HEK293 (cell line): ENCODE results near the gene ANXA2.
"Not testable (repeated sequence)": the region's sequence is repeated elsewhere in the genome, so short reads cannot be mapped to it uniquely, and the experiment has no call there.

Experiments
- CTCF ChIA-PET: fragments of 350-600 bp; formaldehyde crosslinking; extraction: SDS; loops from one replicate; lab custom pipeline; 2021; ENCODE audit warnings: antibody characterized with exemption; lab: Yijun Ruan, JAX
- POLR2A ChIA-PET: fragments of 300-600 bp; formaldehyde crosslinking; extraction: SDS; loops from one replicate; lab custom pipeline; 2020; ENCODE audit warnings: antibody characterized with exemption, inconsistent platforms; lab: Yijun Ruan, JAX
- H3K27ac ChIP-seq: fragments of 200-500 bp; sonication (Bioruptor generic); 2 replicates; pipeline ENCODE4 v1.5.1; 2014; ENCODE audit warnings: low read depth, low read length, control low read depth, inconsistent platforms; ENCODE audit errors: extremely low read depth
- H3K36me3 ChIP-seq, 2 experiments: fragments of 200-500 bp in 1 of 2; sonication (Bioruptor generic) in 1 of 2; 1 replicate in 1 of 2; 2 replicates in 1 of 2; pipeline ENCODE4 v1.5.1; 2014 to 2017; ENCODE audit warnings: inconsistent platforms in 2 of 2, low read length in 2 of 2; ENCODE audit not compliant: control insufficient read depth in 2 of 2, insufficient read depth in 1 of 2
- H3K4me1 ChIP-seq: fragments of 200-500 bp; sonication (Bioruptor generic); 2 replicates; pipeline ENCODE4 v1.5.1; 2014; ENCODE audit warnings: mild to moderate bottlenecking, low read length, inconsistent platforms; ENCODE audit not compliant: control insufficient read depth, insufficient read depth
- H3K4me3 ChIP-seq: 2 replicates; pipeline ENCODE4 v1.5.1; 2011; ENCODE audit warnings: low read depth, mild to moderate bottlenecking, control low read depth, low read length, moderate library complexity
- H3K9me3 ChIP-seq: fragments of 200-500 bp; sonication (Bioruptor generic); 2 replicates; pipeline ENCODE4 v1.5.1; 2014; ENCODE audit warnings: low read depth, low read length, inconsistent platforms; ENCODE audit not compliant: control insufficient read depth, insufficient read depth
- AEBP2 ChIP-seq: fragments of 450-650 bp; formaldehyde crosslinking; IDR thresholded peaks from 2 replicates; pipeline ENCODE4 v1.5.1; 2016; ENCODE audit warnings: missing biosample characterization, missing genetic modification characterization, borderline replicate concordance
- CTCF ChIP-seq: fragments of 450-650 bp; formaldehyde crosslinking; IDR thresholded peaks from 2 replicates; pipeline ENCODE4 v1.5.1; 2016; ENCODE audit warnings: missing biosample characterization, missing genetic modification characterization
- GLIS1 ChIP-seq: fragments of 450-650 bp; formaldehyde crosslinking; IDR thresholded peaks from 2 replicates; pipeline ENCODE4 v1.5.1; 2016; ENCODE audit warnings: missing biosample characterization, missing genetic modification characterization
- KLF1 ChIP-seq: fragments of 450-650 bp; formaldehyde crosslinking; IDR thresholded peaks from 2 replicates; pipeline ENCODE4 v1.5.1; 2016; ENCODE audit warnings: missing biosample characterization, missing genetic modification characterization
- MEIS1 ChIP-seq: sonication (generic); formaldehyde crosslinking; IDR thresholded peaks from 2 replicates; pipeline ENCODE4 v1.8.1; 2022; ENCODE audit warnings: missing genetic modification reagents, mild to moderate bottlenecking, borderline replicate concordance
- OSR2 ChIP-seq: fragments of 450-650 bp; formaldehyde crosslinking; IDR thresholded peaks from 2 replicates; pipeline ENCODE4 v1.5.1; 2016; ENCODE audit warnings: missing biosample characterization, missing genetic modification characterization
- PRDM6 ChIP-seq: fragments of 450-650 bp; formaldehyde crosslinking; IDR thresholded peaks from 2 replicates; pipeline ENCODE4 v1.5.1; 2017; ENCODE audit warnings: missing biosample characterization, missing genetic modification characterization
- ZBTB1 ChIP-seq: fragments of 450-650 bp; formaldehyde crosslinking; IDR thresholded peaks from 2 replicates; pipeline ENCODE4 v1.5.1; 2016; ENCODE audit warnings: missing biosample characterization, missing genetic modification characterization
- ZBTB44 ChIP-seq: fragments of 450-650 bp; IDR thresholded peaks from 2 replicates; pipeline ENCODE4 v1.5.1; 2018; ENCODE audit warnings: missing biosample characterization, mild to moderate bottlenecking, missing genetic modification characterization
- ZNF133 ChIP-seq: fragments of 450-650 bp; formaldehyde crosslinking; IDR thresholded peaks from 2 replicates; pipeline ENCODE4 v1.5.1; 2016; ENCODE audit warnings: missing biosample characterization, missing genetic modification characterization
- ZNF2 ChIP-seq: fragments of 450-650 bp; formaldehyde crosslinking; IDR thresholded peaks from 2 replicates; pipeline ENCODE4 v1.5.1; 2016; ENCODE audit warnings: missing biosample characterization, missing genetic modification characterization
- ZNF214 ChIP-seq: fragments of 450-650 bp; formaldehyde crosslinking; IDR thresholded peaks from 2 replicates; pipeline ENCODE4 v1.5.1; 2017; ENCODE audit warnings: missing biosample characterization, mild to moderate bottlenecking, missing genetic modification characterization, borderline replicate concordance
- ZNF514 ChIP-seq: fragments of 450-650 bp; formaldehyde crosslinking; IDR thresholded peaks from 2 replicates; pipeline ENCODE4 v1.5.1; 2016; ENCODE audit warnings: missing biosample characterization, missing genetic modification characterization
- ZNF621 ChIP-seq: fragments of 450-650 bp; formaldehyde crosslinking; IDR thresholded peaks from 2 replicates; pipeline ENCODE4 v1.5.1; 2017; ENCODE audit warnings: missing biosample characterization, missing genetic modification characterization
- ZNF624 ChIP-seq: fragments of 450-650 bp; formaldehyde crosslinking; IDR thresholded peaks from 2 replicates; pipeline ENCODE4 v1.5.1; 2017; ENCODE audit warnings: missing biosample characterization, missing genetic modification characterization
- ZNF629 ChIP-seq: fragments of 450-650 bp; formaldehyde crosslinking; IDR thresholded peaks from 2 replicates; pipeline ENCODE4 v1.5.1; 2017; ENCODE audit warnings: missing biosample characterization, missing genetic modification characterization
- ZNF639 ChIP-seq: fragments of 450-650 bp; formaldehyde crosslinking; IDR thresholded peaks from 2 replicates; pipeline ENCODE4 v1.5.1; 2016; ENCODE audit warnings: missing biosample characterization, missing genetic modification characterization
- ZNF654 ChIP-seq: fragments of 450-650 bp; formaldehyde crosslinking; IDR thresholded peaks from 2 replicates; pipeline ENCODE4 v1.5.1; 2016; ENCODE audit warnings: low read depth, missing biosample characterization, missing genetic modification characterization
- ZNF707 ChIP-seq: fragments of 450-650 bp; formaldehyde crosslinking; IDR thresholded peaks from 2 replicates; pipeline ENCODE4 v1.5.1; 2016; ENCODE audit warnings: missing biosample characterization, missing genetic modification characterization
- ZNF843 ChIP-seq: fragments of 450-650 bp; formaldehyde crosslinking; IDR thresholded peaks from 2 replicates; pipeline ENCODE4 v1.5.1; 2016; ENCODE audit warnings: missing biosample characterization, missing genetic modification characterization

ANXA2 gene

GRCh38 chr15:60359738-60360137 is 38.0 kb downstream of the ANXA2 start:
- Histone ChIP-seq H3K36me3 (peaks cover 4 to 87% of the 10 kb centered on the region in 2 experiments), H3K27ac (peak overlapping the region; percentile 3; the same call in 1 of the 2 replicates)
- POLR2A ChIA-PET, H3K9me3 ChIP-seq, H3K4me3 ChIP-seq, H3K4me1 ChIP-seq: not testable (repeated sequence)
- TF ChIP-seq GLIS1 (tag by site-specific recombination) (peak; percentile 15), ZNF654 (tag by site-specific recombination) (peak; percentile 88), CTCF (tag by site-specific recombination) (peak; percentile 40; the same call in 1 of the 2 replicates), ZBTB44 (tag by site-specific recombination) (peak; percentile 53; the same call in 1 of the 2 replicates), ZNF133 (peak; percentile 51; the same call in 1 of the 2 replicates), ZNF2 (tag by site-specific recombination) (peak; percentile 68; the same call in 1 of the 2 replicates)
- CTCF ChIA-PET, result interaction anchor here (0.6 to 4.0 kb wide), 23 partner anchors 15 to 745 kb away, joined by 3 to 37 read pairs (median 4); no protein-coding TSS in a partner anchor

- H3K27ac ChIP-seq, result peak overlapping the region; percentile 3; the same call in 1 of the 2 replicates
- H3K4me3 ChIP-seq, result no peak overlapping the region
- H3K36me3 ChIP-seq, result peaks cover 4 to 88% of the 10 kb centered on the region in 2 experiments
- H3K9me3 ChIP-seq, result no peaks in the 10 kb centered on the region
- no peaks in the 10 kb centered on the region for H3K4me1 ChIP-seq
- peak; percentile 28; the same call in 1 of the 2 replicates for TF ChIP-seq ZNF629
- TF ChIP-seq ZNF514 (tag by site-specific recombination), result no peak
- peak; percentile 18; the same call in 1 of the 2 replicates for TF ChIP-seq OSR2
- TF ChIP-seq PRDM6 (tag by site-specific recombination), result peak; percentile 44
- POLR2A ChIA-PET, result no interaction called here
- CTCF ChIA-PET, result interaction anchor here (0.6 to 4.0 kb wide), 21 partner anchors 15 to 668 kb away, joined by 3 to 37 read pairs (median 4); no protein-coding TSS in a partner anchor
Measured at GRCh38 chr15:60358935-60359682, 38.7 kb downstream of the ANXA2 start.

GRCh38 chr15:60356832-60357231 is 41.0 kb downstream of the ANXA2 start:
- Histone ChIP-seq H3K4me1 (no peaks in the 10 kb centered on the region), H3K36me3 (peaks cover 4 to 93% of the 10 kb centered on the region in 2 experiments), H3K27ac (no peak overlapping the region), H3K4me3 (no peak overlapping the region), H3K9me3 (no peaks in the 10 kb centered on the region)
- ChIA-PET CTCF (no interaction called here), POLR2A (no interaction called here)
- no peak for TF ChIP-seq ZNF214
- no peak for TF ChIP-seq ZNF624 (tag by site-specific recombination)
- TF ChIP-seq ZNF621 (tag by site-specific recombination), result no peak
- no peak for TF ChIP-seq ZNF707 (tag by site-specific recombination)
- no peak for TF ChIP-seq ZNF843 (tag by site-specific recombination)
- TF ChIP-seq AEBP2 (tag by site-specific recombination), result no peak
- no peak for TF ChIP-seq KLF1 (tag by site-specific recombination)
- no peak for TF ChIP-seq ZNF639 (tag by site-specific recombination)
- TF ChIP-seq ZBTB1 (tag by site-specific recombination), result no peak
- TF ChIP-seq CTCF (tag by site-specific recombination), result no peak
- TF ChIP-seq MEIS1 (CRISPR knock-in tag), result no peak
